HG03045 (cell line): Measurements from ENCODE around the gene VWA3A.
"Not testable (repeated sequence)": the region's sequence is repeated elsewhere in the genome, so short reads cannot be mapped to it uniquely, and the experiment has no call there.

Source experiments
- ATAC-seq: cut with Tn5 transposase; IDR thresholded peaks from one replicate; pipeline ENCODE4 v1.9.1; 2021; ENCODE audit warnings: mild to moderate bottlenecking, moderate library complexity; ENCODE audit not compliant: unreplicated experiment

The VWA3A gene

GRCh38 chr16:22092143-22092933 is at the start of gene VWA3A:
VWA3A (plus strand) TSS chr16:22092541; CDS start chr16:22092638, 97 bp downstream.
- no peak for ATAC-seq

GRCh38 chr16:22043882-22044281 is 48.5 kb upstream of the VWA3A start:
- ATAC-seq = not testable (repeated sequence)

- not testable (repeated sequence) for ATAC-seq
These were observed 46.5 kb upstream of the VWA3A start for GRCh38 chr16:22045888-22046287.

GRCh38 chr16:22050963-22051362 is 41.4 kb upstream of the VWA3A start:
- ATAC-seq = no peak

GRCh38 chr16:22052980-22053379 is 39.4 kb upstream of the VWA3A start:
- no peak for ATAC-seq

- ATAC-seq = no peak
These were observed 38.4 kb upstream of the VWA3A start for GRCh38 chr16:22053921-22054341.

- no peak for ATAC-seq
These were observed 37.3 kb upstream of the VWA3A start for GRCh38 chr16:22054847-22055590.

- ATAC-seq = no peak
These were observed 36.5 kb upstream of the VWA3A start for GRCh38 chr16:22055881-22056280.

- ATAC-seq = no peak
These were observed 28.4 kb upstream of the VWA3A start for GRCh38 chr16:22063888-22064467.

- ATAC-seq = no peak
These were observed 27.1 kb upstream of the VWA3A start for GRCh38 chr16:22065252-22065651.

- ATAC-seq = no peak
These were observed 21.7 kb upstream of the VWA3A start for GRCh38 chr16:22070361-22071330.

- no peak for ATAC-seq
These were observed 20.9 kb upstream of the VWA3A start for GRCh38 chr16:22071331-22071910.

- ATAC-seq = no peak
These were observed 19.0 kb upstream of the VWA3A start for GRCh38 chr16:22073350-22073749.

GRCh38 chr16:22075043-22075757 is 17.1 kb upstream of the VWA3A start:
- no peak for ATAC-seq

GRCh38 chr16:22075776-22076175 is 16.6 kb upstream of the VWA3A start:
- no peak for ATAC-seq

- ATAC-seq = no peak
These were observed 14.5 kb upstream of the VWA3A start for GRCh38 chr16:22077700-22078313.

- ATAC-seq = no peak
These were observed 13.7 kb upstream of the VWA3A start for GRCh38 chr16:22078656-22079055.

GRCh38 chr16:22081050-22081449 is 11.3 kb upstream of the VWA3A start:
- ATAC-seq = no peak

- no peak for ATAC-seq
These were observed 5.9 kb upstream of the VWA3A start for GRCh38 chr16:22086440-22086839.
